Esophagus muscularis mucosa (tissue), 4 donors: ENCODE measurements around the gene FOXN3. TPM values are rescaled to one million over a fixed set of nuclear protein-coding genes. Genes with fewer than 3 reads are reported as not detected.

ENCODE experiments used
- DNase-seq: peaks from one replicate; pipeline ENCODE4 v3.0.0-alpha.2; 2017; ENCODE audit errors: extremely low spot score
- H3K27ac ChIP-seq, 4 donors: fragments of 200-600 bp; sonication (generic); replicated peaks in 1 of 4; 1 replicate in 3 of 4; 2 replicates in 1 of 4; pipeline ENCODE4 v1.5.1; 2016 to 2019; ENCODE audit warnings: mild to moderate bottlenecking in 1 of 4
- H3K27me3 ChIP-seq, 4 donors: fragments of 200-600 bp; sonication (generic); one replicate each; pipeline versions ENCODE4 v1.5.1 to v1.6.0; 2016 to 2019
- H3K36me3 ChIP-seq, 4 donors: fragments of 200-600 bp; sonication (generic); one replicate each; pipeline ENCODE4 v1.5.1; 2016 to 2019
- H3K4me1 ChIP-seq, 4 donors: fragments of 200-600 bp; sonication (generic); one replicate each; pipeline ENCODE4 v1.5.1; 2016 to 2019
- H3K4me3 ChIP-seq, 4 donors: fragments of 200-600 bp; sonication (generic); 1 replicate in 2 of 4; 2 replicates in 2 of 4; pipeline ENCODE4 v1.5.1; 2016 to 2019; ENCODE audit warnings: mild to moderate bottlenecking in 4 of 4, moderate library complexity in 1 of 4
- H3K9me3 ChIP-seq, 4 donors: fragments of 200-600 bp; sonication (generic); 1 replicate in 3 of 4; 2 replicates in 1 of 4; pipeline ENCODE4 v1.5.1; 2016 to 2019
- CTCF ChIP-seq, 3 experiments: fragments of 200-600 bp in 2 of 3; fragments of 450-650 bp in 1 of 3; sonication (generic) in 2 of 3; IDR thresholded peaks; one replicate each; pipeline ENCODE4 v1.5.1; 2017 to 2019; ENCODE audit warnings: antibody characterized with exemption in 3 of 3, mild to moderate bottlenecking in 2 of 3, moderate library complexity in 1 of 3
- EP300 ChIP-seq: sonication (generic); formaldehyde crosslinking; IDR thresholded peaks from one replicate; pipeline ENCODE4 v1.6.1; 2017; ENCODE audit warnings: antibody characterized with exemption
- POLR2A ChIP-seq: fragments of 450-650 bp; IDR thresholded peaks from one replicate; pipeline ENCODE4 v1.6.1; 2017; ENCODE audit warnings: antibody characterized with exemption, moderate library complexity, mild to moderate bottlenecking, low read depth
- POLR2AphosphoS5 ChIP-seq, 2 donors: sonication (generic); formaldehyde crosslinking; IDR thresholded peaks; one replicate each; pipeline ENCODE4 v1.6.1; 2017; ENCODE audit warnings: antibody characterized with exemption in 2 of 2
- WGBS: methylation state at CpG from one replicate; pipeline ENCODE4 v1.1.5; 2018; 5-methylcytosine and 5-hydroxymethylcytosine counted together
- intact Hi-C: fragments of 100-400 bp; cut with DNase I; formaldehyde crosslinking; loops from one replicate; pipeline ENCODE4 v1.15.1; 2023
- total RNA-seq, 4 donors: library from RNA; depleted of rRNA; stranded (reverse); fragments of >200 nt; gene quantifications; one replicate each; pipeline versions ENCODE4 v1.1.0 to v1.2.1, GENCODE V29; 2016

The FOXN3 gene
- total RNA-seq, 4 donors from 2014 or later: 114 to 180 (median 145) TPM

- Histone ChIP-seq H3K27me3 (no peaks in the 10 kb centered on the region), H3K27ac (no peak overlapping the region), H3K4me3 (no peak overlapping the region), H3K36me3 (peaks cover 0 to 5% (median 2%) of the 10 kb centered on the region in 4 donors), H3K4me1 (peaks cover 27 to 54% (median 50%) of the 10 kb centered on the region in 4 donors), H3K9me3 (no peaks in the 10 kb centered on the region)
- WGBS: 73% methylated on average over 4 of the region's 4 CpGs
- TF ChIP-seq POLR2AphosphoS5 (IDR thresholded peaks at IDR 0.05) (no peak), POLR2A (no peak), CTCF (IDR thresholded peaks at IDR 0.05) (no peak), EP300 (no peak)
- no peak for DNase-seq
- intact Hi-C loops: no loop called here
These were observed 191.4 kb downstream of the FOXN3 start for GRCh38 chr14:89225607-89226006.

- Histone ChIP-seq H3K27me3 (no peaks in the 10 kb centered on the region), H3K4me1 (peaks cover 14 to 37% (median 23%) of the 10 kb centered on the region in 4 donors), H3K4me3 (no peak overlapping the region), H3K9me3 (no peaks in the 10 kb centered on the region), H3K27ac (peak overlapping the region in 2 of 4 donors; percentile 6 to 16), H3K36me3 (peaks cover 0 to 15% (median 6%) of the 10 kb centered on the region in 4 donors)
- TF ChIP-seq POLR2AphosphoS5 (IDR thresholded peaks at IDR 0.05): no peak
- TF ChIP-seq EP300: no peak
- TF ChIP-seq POLR2A: no peak
- no peak for TF ChIP-seq CTCF (IDR thresholded peaks at IDR 0.05)
- intact Hi-C loops: no loop called here
- WGBS: 21% methylated on average over 5 of the region's 5 CpGs
- DNase-seq: no peak
These were observed 195.8 kb downstream of the FOXN3 start for GRCh38 chr14:89221109-89221810.

- peaks cover 23 to 52% (median 42%) of the 10 kb centered on the region in 4 donors for H3K4me1 ChIP-seq
- WGBS: 87% methylated on average over 6 of the region's 6 CpGs
- intact Hi-C loops: no loop called here
These were observed 198.0 kb downstream of the FOXN3 start for GRCh38 chr14:89219051-89219450.

GRCh38 chr14:89217891-89218290, 199.1 kb downstream of the FOXN3 start:
- TF ChIP-seq POLR2A (no peak), EP300 (no peak), CTCF (IDR thresholded peaks at IDR 0.05) (no peak), POLR2AphosphoS5 (IDR thresholded peaks at IDR 0.05) (no peak)
- DNase-seq: no peak
- no peak overlapping the region for H3K27ac ChIP-seq
- H3K4me3 ChIP-seq: no peak overlapping the region
- H3K27me3 ChIP-seq: no peaks in the 10 kb centered on the region
- H3K9me3 ChIP-seq: no peaks in the 10 kb centered on the region
- 92% methylated on average over 4 of the region's 4 CpGs for WGBS
- peaks cover 25 to 55% (median 47%) of the 10 kb centered on the region in 4 donors for H3K4me1 ChIP-seq
- intact Hi-C loops: no loop called here
- peaks cover 0 to 10% (median 4%) of the 10 kb centered on the region in 4 donors for H3K36me3 ChIP-seq

More at GRCh38 chr14:89219051-89219450, 198.0 kb downstream of the FOXN3 start:
- Histone ChIP-seq H3K27ac (no peak overlapping the region), H3K27me3 (no peaks in the 10 kb centered on the region), H3K9me3 (no peaks in the 10 kb centered on the region), H3K4me3 (no peak overlapping the region), H3K36me3 (peaks cover 0 to 15% (median 6%) of the 10 kb centered on the region in 4 donors)
- no peak for TF ChIP-seq POLR2AphosphoS5 (IDR thresholded peaks at IDR 0.05)
- TF ChIP-seq POLR2A: no peak
- TF ChIP-seq CTCF (IDR thresholded peaks at IDR 0.05): no peak
- TF ChIP-seq EP300: no peak
- no peak for DNase-seq
